SU-DHL-6 (cell line): ENCODE data around the gene DDX31.

Experiments used
- EZH2phosphoT487 ChIP-seq: fragments of 200-600 bp; sonication (generic), shearing (Covaris generic); conservative IDR thresholded peaks from 2 replicates; pipeline ENCODE4 v1.6.1; 2018; ENCODE audit warnings: mild to moderate bottlenecking, antibody characterized with exemption, low read length, moderate library complexity, mixed read lengths
- TF ChIP-seq, protein P1 (sequence below): fragments of 200-600 bp; sonication (generic); IDR thresholded peaks from one replicate; pipeline ENCODE4 v1.5.1; 2017; ENCODE audit warnings: antibody characterized with exemption, mild to moderate bottlenecking, low read length, moderate library complexity; ENCODE audit not compliant: insufficient read depth, poor library complexity, severe bottlenecking

DNA sequence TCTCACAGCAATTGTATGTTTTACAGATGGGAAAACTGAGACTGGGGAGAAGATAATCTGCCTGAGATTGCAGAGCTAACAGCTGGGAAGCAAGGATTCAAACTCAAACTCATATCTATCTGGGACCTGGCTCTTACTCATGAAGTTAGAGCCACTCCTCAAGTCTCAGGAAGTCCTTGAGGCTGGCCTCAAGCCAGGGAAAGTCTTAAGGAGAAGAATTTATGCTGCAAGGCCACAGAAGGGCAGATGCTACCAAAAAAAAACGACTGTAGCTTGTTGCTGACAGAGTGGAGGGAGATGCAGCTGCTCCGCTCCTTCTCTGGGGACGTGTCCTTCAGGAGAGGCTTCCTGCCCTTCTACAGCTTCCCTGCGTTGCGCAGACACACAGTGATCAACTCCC, 47.6 kb downstream of the DDX31 start:
- TF ChIP-seq, protein P1, sequence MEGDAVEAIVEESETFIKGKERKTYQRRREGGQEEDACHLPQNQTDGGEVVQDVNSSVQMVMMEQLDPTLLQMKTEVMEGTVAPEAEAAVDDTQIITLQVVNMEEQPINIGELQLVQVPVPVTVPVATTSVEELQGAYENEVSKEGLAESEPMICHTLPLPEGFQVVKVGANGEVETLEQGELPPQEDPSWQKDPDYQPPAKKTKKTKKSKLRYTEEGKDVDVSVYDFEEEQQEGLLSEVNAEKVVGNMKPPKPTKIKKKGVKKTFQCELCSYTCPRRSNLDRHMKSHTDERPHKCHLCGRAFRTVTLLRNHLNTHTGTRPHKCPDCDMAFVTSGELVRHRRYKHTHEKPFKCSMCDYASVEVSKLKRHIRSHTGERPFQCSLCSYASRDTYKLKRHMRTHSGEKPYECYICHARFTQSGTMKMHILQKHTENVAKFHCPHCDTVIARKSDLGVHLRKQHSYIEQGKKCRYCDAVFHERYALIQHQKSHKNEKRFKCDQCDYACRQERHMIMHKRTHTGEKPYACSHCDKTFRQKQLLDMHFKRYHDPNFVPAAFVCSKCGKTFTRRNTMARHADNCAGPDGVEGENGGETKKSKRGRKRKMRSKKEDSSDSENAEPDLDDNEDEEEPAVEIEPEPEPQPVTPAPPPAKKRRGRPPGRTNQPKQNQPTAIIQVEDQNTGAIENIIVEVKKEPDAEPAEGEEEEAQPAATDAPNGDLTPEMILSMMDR, result no peak
- TF ChIP-seq EZH2phosphoT487, result no peak
